ENCODE measurements around the gene CCDC194.

Gene CCDC194, protein sequence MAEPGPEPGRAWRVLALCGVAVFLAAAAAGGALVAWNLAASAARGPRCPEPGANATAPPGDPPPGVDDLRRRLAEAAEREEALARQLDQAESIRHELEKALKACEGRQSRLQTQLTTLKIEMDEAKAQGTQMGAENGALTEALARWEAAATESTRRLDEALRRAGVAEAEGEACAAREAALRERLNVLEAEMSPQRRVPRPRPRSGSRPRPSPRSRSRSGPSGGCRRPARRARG

DNA sequence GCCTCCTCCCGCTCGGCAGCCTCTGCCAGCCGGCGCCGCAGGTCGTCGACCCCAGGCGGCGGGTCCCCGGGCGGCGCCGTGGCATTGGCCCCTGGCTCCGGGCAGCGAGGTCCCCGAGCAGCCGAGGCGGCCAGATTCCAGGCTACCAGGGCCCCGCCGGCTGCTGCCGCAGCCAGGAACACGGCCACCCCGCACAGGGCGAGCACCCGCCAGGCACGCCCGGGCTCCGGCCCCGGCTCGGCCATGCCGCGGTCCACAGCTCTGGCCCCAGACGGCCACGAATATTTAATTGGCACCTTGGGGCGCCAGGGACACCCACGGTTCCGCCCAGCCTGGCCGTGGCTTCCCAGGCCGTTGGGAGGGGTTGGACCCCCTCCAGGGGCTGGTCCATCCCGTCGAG lies at the start of gene CCDC194:
Gene CCDC194, minus strand, starts transcription at position 283 of the 400 bp plus-strand sequence. Its CDS starts 38 bp downstream, at position 245.
- no peak for DNase-seq

DNA sequence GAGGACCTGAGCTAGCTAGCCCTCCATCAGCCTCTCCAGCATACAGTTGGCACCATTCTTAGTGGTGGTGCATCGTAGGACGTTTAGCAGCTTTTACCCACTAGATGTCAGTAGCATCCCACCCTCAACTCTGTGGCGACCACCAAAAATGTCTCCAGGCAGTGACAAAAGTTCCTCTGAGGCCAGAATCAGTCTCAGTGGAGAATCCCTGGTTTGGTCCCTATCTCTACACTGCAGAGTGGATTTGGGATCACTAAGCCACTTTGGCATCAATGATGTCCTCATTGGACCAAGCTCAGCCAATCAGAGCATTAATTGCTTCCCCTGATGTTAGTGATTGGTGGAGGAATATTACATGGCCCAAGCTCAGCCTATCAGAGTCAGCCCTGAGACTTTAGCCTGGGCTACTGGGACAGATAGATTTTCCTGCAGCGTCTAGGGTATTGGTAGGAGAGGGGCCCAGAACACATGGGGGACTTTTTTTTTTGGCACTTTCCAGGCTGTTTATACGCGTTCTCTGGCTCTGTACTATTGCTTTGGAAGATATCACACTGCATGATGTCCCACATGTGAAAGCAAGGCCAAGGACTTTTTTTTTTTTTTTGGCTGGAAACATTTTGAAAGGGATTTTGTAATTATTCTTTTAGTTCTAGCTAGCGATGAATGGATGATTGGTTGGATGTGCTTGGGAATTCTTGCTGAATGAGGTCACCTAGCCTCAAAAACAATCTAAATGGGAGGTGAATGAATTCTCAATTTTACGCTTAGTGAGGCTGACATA lies 47.4 kb upstream of the CCDC194 start:
- DNase-seq: no peak

DNA sequence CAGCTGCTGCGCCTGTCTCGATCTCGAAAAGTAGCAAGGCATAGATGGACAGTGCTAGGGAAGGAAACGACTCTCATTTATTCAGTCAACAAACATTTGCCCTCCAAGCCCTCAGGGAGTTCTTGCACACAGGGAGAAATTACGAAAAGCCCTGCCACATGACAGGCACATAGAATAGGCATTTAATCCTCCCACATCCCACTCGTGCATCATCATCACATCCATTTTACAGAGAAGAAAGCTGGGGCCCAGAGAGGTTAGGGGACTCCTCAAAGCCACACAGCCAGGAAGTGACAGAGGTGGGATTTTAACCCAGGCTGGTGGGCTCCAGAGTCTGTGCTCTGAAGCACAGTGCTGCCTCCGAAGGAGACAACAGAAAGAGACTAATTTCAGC lies 42.9 kb upstream of the CCDC194 start:
- no peak for DNase-seq

DNA sequence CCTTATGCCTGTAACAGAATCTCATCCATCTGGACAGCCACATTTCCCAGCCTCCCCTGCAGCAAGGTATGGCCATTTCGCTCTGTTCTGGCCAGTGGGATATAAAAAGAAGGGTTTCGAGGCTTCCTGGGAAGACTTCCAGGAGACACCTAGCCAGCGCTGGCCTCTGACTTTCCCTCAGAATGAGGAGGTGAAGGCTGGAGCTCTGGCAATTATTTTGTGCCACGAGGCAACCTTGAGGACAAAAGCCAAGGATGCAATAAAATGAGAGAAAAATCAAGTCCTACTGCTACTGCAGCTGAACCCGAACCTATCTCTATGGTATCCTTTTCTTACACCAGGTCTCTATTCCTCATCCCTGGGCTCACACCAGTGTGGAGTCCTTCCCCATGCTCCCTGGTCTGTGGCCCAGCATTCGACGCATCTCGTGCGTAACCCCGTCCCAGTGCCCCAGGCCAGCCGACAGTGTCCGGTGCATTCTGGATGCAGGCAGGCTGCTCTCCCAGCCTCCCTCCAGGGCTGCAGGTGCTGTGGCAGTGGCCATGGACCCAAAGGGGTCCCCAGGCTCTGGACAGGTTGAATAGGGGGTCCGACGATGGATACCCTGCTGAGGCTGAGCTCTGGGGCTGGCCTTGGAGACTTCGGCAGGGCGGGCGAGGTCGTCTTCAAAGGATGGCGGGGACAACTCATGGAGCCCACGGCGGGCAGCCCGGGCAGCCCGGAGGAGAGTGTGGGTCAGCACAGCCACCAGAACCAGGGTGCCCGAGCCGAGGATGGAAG lies 42.3 kb upstream of the CCDC194 start:
- DNase-seq: no peak

DNA sequence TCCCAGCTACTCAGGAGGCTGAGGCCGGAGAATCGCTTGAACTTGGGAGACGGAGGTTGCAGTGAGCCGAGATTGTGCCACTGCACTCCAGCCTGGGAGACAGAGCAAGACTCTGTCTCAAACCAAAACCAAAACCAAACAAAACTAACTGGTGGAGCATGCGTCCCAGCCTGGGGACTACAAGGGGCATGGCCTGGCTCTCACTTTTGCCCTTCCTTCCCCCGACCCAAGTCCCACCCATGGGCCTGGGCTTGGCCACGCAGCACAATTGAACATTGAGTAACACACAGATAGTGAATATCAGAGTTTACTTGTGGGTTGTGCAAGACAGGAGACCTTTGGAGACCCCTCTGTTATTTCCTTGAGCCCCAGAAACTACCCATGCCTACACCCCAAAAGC lies 41.2 kb upstream of the CCDC194 start:
- DNase-seq: no peak

DNA sequence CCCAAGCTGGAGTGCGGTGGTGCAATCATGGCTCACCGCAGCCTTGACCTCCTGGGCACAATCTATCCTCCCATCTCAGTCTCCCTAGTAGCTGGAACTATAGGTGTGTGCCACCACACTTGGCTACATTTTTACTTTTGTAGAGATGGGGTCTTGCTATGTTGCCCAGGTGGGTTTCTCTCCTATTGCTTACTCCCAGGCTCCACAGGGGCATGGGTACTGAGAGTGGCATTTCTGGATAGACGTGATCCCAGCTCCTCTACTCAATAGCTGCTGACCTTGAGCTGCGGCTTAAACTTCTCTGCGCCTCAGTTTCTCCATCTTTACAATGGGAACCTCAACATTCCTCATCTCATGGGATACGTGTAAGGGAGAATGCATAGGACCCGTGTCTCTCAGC lies 37.4 kb upstream of the CCDC194 start:
- DNase-seq: no peak

DNA sequence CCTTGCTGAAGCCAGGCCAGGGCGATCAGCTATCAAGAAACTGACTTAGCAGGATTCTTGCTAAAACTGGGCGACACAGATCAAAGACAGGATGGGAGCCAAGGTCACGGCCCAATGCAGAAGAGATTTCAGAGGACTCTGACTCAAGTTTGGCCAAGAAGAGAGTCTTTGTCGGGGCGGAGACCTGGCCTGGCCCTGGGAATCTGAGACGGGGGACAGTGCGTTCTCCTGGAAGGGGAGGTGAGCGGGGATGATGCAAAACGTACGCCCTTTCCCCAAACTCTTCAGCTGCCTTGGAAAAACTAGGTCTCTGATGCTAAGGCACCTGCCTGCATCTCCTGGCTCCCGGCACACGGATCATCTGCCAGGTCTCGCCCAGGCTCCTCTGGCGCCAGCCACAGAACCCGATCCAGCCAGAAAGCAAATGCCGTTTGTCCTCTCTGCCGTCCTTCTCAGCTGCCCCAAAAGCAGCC lies 35.7 kb upstream of the CCDC194 start:
- DNase-seq: no peak

DNA sequence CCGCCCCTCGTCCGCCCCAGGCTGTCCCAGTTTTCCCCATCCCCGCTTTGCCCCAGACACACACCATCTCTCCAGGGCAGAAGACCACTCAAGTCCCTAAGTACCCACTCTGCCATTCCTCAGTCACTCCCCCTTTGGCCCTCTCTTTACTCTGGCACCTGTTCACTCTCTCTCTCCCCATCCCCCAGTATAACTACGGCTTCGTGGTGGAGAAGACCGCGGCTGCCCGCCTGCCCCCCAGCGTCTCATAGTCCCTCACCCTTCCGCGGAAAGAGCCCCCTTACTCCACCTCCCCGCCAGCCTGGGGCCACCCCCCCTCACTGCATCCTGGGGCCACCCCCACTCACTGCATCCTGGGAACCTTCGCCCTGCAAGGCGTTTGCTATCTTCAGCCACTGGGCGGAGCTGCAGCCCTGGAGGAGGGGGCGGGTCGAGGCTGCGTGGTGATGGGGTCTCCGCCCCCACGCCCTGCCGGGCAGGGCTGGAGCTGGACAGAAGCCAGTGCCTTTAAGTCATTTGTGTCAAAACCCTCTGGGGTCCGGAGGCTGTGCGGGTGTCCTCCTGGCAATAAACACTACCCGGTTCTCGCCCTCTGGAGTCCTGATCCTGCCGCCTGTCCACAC lies 30.9 kb upstream of the CCDC194 start:
- DNase-seq: peak; percentile 22

DNA sequence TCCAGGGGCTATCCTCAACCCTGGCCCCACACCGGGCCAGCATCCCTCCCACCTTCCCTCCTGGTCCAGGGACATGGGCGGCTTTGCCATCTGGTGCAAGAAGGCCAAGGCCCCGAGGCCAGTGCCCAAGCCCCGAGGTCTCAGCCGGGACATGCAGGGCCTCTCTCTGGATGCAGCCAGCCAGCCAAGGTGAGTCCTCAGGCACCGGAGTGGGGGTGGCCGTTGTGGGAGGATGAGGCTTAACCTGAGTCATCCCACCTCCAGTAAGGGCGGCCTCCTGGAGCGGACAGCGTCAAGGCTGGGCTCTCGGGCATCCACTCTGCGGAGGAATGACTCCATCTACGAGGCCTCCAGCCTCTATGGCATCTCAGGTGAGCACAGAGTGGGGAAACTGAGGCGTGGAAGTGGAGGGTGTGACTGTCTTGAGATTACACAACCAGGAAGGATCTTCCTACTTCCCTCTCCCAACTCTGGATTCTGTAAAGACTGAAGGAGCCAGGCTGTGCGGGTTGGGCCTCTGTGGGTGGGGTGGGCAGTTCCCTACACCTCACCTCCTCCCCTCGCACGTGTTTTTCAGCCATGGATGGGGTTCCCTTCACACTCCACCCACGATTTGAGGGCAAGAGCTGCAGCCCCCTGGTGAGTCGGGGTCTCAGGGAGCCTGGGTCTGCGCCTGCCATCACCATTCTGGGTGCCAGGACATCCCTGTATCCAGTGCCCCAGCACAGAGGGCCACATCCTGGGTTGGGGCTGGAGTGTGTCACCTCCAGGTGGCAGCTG lies 29.6 kb upstream of the CCDC194 start:
- no peak for DNase-seq

DNA sequence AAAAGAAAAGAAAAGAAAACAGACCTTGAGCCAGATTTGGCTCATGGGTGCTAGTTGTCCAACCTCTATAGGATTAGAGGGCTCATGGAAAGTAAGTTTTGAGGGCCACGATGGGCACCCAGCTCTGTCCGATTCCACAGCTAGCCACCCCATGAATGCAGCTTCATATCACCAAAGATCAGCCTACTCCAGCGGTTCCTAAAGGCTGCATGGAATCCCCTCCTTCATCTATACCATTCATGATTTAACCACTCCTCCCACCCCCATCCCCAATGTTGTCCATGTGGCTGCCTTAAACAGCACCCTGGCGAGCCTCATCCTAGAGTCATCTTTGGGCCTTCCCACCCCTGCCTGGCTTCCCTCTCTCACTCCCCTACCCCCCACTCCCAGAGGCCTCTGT lies 27.9 kb upstream of the CCDC194 start:
- DNase-seq: no peak

DNA sequence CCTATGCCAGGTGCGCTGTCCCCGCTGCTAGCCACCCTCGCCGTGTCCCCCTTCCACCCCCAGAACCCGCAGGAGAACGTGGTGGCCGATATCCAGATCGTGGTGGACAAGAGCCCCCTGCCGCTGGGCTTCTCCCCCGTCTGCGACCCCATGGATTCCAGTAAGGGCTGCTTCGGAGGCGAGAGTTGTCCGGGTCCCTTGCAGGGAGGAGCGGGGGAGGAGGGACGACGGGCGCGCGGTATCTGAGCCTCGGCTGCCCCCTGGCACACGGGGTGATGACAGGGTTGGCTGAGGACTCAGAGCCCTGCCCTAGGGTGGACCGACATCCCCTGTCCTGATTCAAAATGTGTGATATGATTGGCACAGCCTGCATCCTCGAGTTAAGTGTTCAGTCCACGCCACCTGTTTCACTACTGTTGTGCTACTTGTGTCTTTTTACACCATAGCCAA lies 26.5 kb upstream of the CCDC194 start:
- no peak for DNase-seq

DNA sequence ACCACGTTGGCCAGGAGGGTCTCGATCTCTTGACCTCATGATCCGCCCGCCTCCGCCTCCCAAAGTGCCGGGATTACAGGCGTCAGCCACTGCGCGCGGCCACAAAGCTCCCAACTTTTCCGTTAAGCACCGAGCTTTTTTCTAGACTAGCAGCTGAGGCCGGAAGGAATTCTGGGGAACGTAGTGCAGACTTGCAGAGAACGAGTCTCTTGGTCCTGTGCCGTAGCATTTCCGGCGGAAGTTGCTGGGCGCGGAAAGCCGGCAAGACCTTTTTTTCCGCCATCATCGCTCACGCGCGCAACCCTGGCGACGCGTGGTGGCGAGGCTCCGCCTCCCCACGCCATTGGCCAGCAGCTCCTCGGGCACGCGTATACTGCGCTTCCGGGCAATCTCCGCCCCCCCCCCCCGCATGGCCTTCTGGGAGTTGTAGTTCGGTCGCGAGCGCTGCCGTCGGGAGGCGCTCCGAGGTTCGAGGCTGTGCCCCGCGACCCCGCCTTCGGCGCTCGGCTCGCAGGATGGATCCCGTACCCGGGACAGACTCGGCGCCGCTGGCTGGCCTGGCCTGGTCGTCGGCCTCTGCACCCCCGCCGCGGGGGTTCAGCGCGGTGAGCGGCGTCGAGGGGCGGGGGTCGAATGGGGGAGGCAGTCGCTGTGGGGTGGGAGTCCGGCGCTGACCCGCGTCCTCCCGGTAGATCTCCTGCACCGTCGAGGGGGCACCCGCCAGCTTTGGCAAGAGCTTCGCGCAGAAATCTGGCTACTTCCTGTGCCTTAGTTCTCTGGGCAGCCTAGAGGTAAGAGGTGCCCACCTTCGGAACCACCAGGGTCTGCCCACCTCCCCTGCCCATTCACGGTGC lies 25.9 kb upstream of the CCDC194 start, which contains the start of gene MVB12A:
Gene MVB12A, plus strand, starts transcription at position 427 of the 854 bp plus-strand sequence. Its CDS starts 89 bp downstream, at position 516.
- DNase-seq: peak; percentile 98

DNA sequence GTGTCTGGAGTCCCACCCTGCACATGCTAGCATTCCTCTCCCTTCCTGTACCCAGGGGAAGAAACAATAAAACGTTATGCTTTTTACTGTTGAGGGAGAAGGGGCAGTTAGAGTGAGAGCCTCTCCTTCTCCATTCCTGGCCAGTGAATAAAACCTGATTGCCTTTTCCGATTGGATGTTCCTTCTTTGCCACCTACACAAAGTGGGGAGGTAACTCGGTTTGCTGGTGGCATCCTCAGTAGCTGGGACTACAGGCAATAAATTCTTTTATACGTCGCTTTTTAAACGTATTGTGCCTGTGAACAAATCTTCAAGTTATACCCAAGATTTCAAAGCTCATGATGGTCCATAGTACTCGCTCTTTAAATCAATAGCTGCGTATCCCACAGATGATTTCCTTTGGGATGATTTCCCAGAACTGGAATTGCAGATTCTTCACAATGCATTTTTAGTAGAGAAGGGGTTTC lies 25.2 kb upstream of the CCDC194 start:
- DNase-seq: no peak

DNA sequence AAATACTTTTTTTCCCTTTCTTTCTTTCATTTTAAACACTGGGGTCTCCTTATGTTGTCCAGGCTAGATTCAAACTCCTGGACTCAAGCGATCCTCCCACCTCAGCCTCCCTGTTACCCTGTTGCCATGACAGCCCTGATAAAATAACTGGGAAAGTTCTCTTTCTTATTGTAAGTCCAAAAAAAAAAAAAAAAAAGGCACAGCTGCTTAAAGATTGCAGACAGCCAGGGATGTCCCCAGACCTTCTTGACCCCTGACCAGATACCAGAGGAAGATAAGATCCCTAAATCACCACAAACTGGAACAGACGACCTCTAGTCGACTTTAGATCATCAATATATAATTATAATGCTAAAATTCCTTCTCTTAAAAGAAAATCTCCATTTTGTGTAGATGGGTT lies 24.7 kb upstream of the CCDC194 start:
- no peak for DNase-seq

DNA sequence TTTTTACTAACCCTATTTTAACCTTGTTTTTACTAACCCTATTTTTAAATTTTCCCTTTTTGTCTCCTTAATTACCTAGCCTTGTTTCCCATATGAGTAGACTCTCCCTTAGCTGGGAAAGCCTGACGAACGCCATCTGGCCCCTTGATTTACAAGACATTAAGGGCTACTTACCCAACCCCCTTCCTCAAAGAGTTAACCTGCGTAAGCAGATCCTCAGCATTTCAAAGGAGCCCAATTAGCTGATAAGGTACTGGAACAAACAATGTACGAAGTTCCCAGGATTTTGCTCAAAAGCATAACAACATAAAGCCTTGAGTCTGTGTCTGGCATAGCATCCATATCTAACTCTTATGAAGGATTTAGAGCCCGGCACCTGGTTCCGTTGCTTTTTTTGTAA lies 21.1 kb upstream of the CCDC194 start:
- DNase-seq: no peak

DNA sequence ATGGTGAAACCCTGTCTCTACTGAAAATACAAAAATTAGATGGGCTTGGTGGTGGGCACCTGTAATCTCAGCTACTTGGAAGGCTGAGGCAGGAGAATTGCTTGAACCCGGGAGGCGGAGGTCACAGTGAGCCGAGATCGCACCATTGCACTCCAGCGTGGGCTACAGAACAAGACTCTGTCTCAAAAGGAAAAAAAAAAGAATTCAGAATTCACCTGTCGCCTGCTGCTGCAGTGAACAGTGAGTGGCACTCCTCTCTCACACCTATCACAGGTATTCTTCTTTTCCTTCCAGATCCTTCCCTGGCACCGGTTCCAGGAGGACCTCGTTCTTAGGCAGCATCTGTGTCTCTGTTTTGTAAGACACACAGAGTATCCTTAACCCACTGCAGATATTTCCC lies 20.1 kb upstream of the CCDC194 start:
- no peak for DNase-seq

DNA sequence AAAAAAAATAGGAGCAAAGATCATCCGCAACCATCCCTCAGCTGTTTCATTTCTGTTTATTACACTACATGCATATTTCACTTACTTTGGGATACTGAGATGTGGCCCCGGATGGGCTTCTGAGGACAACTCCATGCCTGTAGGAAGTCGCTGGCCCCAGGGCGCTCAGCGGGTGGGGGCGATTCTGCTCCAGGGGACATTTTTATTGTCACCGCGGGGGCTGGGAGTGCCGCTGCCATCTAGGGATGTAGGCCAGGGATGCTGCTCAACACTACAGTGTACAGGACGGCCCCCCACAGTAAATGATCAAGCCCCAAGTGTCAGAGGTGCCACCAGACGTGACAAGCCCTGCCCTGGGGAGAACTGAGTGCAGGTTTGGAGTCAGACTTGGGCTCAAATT lies 17.8 kb upstream of the CCDC194 start:
- DNase-seq: no peak

DNA sequence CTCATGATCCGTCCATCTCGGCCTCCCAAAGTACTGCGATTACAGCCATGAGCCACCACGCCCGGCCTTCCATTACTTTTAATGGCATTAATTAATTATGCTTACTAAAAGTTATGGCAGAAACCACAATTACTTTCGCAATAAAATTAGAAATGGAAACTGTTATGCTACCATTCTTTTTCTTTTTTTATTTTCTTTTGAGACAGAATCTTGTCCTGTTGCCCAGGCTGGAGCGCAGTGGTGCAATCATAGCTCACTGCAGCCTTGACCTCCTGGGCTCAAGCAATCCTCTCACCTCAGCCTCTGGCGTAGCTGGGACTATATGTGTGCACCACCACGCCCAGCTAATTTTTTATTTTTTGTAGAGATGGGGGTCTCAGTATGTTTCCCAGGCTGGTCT lies 16.0 kb upstream of the CCDC194 start:
- DNase-seq: no peak

DNA sequence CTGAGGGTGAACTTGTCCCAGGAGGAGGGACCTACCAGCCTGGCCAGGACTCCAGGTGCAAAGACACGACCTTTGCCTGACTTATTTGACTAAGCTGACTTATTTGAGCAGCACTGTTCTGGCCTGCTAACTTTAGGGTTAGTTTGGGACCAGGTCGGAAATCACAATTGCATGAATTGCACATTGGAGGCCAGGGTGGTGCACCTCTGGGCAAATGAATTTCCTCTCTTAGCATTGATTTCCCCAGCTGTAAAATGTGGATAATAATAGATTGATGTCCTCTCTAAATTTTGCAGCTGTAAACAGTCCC lies 12.8 kb upstream of the CCDC194 start:
- DNase-seq: no peak

DNA sequence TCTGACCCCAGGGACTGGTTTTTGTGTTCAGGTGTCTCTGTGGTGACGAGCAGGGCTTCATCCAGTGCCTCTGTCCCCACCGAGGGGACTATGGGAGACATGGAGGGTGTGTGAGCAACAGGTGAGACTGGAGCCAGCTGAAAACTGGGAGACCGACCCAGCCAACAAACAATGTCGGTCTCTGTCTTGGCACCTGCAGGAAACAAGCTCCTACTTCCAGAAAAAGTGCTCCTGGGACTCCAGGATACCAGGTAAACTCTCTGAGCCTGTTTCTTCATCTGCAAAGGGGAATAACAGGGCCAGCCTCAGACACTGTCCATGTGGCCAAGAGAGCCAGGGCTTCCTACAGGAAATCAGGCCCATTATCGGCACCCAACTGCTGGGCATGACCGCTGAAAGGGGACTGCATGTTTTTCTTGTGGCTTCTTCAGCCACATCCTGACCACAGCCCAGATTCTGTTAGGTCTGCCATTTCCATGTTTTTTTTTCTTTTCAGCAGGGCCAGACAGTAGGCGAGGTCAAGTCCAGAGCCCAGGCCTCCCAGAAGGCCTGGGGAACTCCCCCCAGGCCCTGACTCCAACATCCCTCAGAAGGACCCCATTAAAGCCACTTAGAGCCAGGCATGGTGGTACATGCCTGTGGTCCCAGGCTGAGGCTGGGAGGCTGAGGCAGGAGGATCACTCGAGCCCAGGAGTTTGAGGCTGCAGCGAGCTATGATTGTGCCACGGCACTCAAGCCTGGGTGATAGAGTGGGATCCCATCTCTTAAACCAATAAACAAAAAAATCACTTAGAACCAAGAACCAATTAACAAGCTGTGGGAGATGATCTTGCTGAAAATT lies 12.3 kb upstream of the CCDC194 start:
- DNase-seq: peak; percentile 65
